ENCODE results near the gene LCLAT1.

Gene LCLAT1

GRCh38 chr2:30649828-30650227 lies 202.8 kb downstream of the LCLAT1 start:
- no peak for DNase-seq

GRCh38 chr2:30652271-30652915 lies 205.3 kb downstream of the LCLAT1 start:
- no peak for DNase-seq

- no peak for DNase-seq
These were observed 206.8 kb downstream of the LCLAT1 start for GRCh38 chr2:30653847-30654246.

GRCh38 chr2:30654404-30654803 lies 207.4 kb downstream of the LCLAT1 start:
- DNase-seq: no peak

GRCh38 chr2:30655211-30655610 lies 208.2 kb downstream of the LCLAT1 start:
- no peak for DNase-seq

GRCh38 chr2:30655660-30656059 lies 208.6 kb downstream of the LCLAT1 start:
- no peak for DNase-seq

- DNase-seq: no peak
These were observed 209.0 kb downstream of the LCLAT1 start for GRCh38 chr2:30656079-30656478.

GRCh38 chr2:30661173-30662107 lies 214.4 kb downstream of the LCLAT1 start:
- no peak for DNase-seq

GRCh38 chr2:30662268-30663131 lies 215.5 kb downstream of the LCLAT1 start:
- DNase-seq: no peak

- DNase-seq: no peak
These were observed 216.3 kb downstream of the LCLAT1 start for GRCh38 chr2:30663321-30663720.

- no peak for DNase-seq
These were observed 216.8 kb downstream of the LCLAT1 start for GRCh38 chr2:30663806-30664205.

- DNase-seq: no peak
These were observed 217.8 kb downstream of the LCLAT1 start for GRCh38 chr2:30664761-30665358.

- no peak for DNase-seq
These were observed 218.8 kb downstream of the LCLAT1 start for GRCh38 chr2:30665761-30666265.

- no peak for DNase-seq
These were observed 219.3 kb downstream of the LCLAT1 start for GRCh38 chr2:30666266-30666874.

GRCh38 chr2:30670453-30670852 lies 223.4 kb downstream of the LCLAT1 start:
- no peak for DNase-seq

- DNase-seq: no peak
These were observed 226.1 kb downstream of the LCLAT1 start for GRCh38 chr2:30673127-30673526.

- DNase-seq: no peak
These were observed 228.7 kb downstream of the LCLAT1 start for GRCh38 chr2:30675758-30676157.

- DNase-seq: no peak
These were observed 230.2 kb downstream of the LCLAT1 start for GRCh38 chr2:30677231-30677630.

GRCh38 chr2:30677861-30678385 lies 230.9 kb downstream of the LCLAT1 start:
- DNase-seq: no peak

GRCh38 chr2:30678410-30679137 lies 231.5 kb downstream of the LCLAT1 start:
- no peak for DNase-seq

GRCh38 chr2:30679426-30680088 lies 232.5 kb downstream of the LCLAT1 start:
- DNase-seq: no peak

All from CD4-positive, alpha-beta T cell treated with Interleukin-10 for 1 hour (primary cell).